ENCODE results near the gene RBM20.
A peak's percentile ranks its signal among the peaks of the same experiment; 100 is the strongest.
"Not testable (repeated sequence)": the region's sequence is repeated elsewhere in the genome, so short reads cannot be mapped to it uniquely, and the experiment has no call there.

RBM20 gene

GRCh38 chr10:110679486-110680272, 35.5 kb downstream of the RBM20 start:
- no peak for DNase-seq

DNA sequence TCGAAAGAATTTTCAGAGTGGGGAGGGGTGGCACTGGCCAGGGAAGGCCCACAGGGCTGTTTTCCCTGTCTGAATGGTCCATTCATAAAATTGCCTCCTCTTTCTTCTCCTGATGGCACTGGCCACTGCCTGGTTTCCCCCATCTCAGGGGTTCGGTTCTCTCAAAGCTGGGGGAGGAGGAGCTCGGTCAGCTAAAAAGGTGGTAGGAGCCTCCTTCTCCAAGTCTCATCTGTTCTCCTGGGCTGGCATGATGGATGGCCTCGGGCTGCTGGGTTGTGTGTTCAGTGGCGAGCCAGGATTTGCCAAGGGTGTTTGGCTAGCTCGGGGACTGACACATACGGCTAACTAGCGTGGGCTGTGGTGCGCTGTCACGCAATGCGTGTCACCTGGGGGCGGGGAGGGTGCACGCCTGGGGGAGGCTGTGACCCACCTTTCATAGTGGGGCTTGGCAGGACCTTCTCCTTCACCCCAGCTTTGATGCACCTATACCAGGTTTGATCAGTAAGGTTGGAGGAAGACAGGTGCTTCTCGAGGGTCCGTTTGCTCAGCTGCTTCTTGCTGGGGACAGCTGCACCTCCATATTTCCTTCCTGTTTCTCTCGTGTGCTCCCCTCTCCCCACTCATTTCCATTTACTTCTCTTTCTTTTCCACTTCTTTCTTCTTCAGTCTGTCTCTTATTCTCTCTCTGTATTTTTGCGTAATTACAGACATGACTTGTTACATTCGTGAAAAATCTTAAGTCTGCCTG, 36.3 kb downstream of the RBM20 start:
- no peak for DNase-seq

DNA sequence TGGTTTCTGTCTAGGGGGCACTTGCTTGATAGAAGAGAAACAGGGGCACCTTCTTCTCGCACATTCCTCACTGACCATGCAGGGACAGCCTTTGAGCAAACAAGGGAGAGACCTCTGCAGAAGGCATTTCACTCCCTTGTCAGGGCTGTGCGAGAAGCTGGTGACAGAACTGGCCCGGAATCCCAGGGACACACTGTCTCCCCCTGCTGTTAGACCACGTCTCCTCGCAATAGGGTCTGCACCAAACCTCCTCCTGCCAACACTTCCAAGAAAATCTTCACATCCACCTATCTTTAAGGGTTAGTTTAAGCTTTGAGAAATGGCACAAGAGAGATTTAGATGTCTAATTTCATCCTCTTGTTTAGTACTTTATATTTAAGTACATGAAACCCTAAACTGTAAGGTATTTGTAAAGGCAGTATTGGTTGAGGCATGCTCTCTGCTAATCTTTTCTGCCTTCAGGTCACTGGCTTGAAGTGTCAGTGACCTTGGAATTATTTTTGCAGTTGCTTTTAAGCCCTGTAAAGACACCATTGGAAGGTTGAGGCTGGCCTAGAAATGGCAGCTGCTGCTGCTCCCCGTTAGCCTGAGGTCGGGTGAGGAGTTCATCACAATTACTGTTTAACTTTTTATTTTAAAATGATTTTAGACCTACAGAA, 37.0 kb downstream of the RBM20 start:
- peak; percentile 13 to 19 for DNase-seq

DNA sequence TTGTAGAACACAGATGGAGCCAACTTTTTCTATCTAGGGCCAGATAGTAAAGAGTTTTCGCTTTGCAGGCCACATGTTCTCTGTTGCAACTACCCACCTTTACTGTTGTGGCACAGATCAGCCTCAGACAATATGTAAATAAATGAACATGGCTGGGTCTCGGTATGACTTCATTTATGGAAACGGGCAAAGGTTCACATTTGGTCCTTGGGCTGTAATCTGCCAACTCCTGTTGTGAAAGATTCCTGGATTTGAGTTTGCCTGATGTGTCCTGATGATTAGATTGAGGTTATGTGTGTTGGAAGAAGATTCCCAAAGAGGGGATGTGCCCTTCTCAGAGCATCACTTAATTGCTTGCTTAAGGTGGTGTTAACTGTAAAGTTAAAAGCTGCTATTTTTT, 38.2 kb downstream of the RBM20 start:
- no peak for DNase-seq

DNA sequence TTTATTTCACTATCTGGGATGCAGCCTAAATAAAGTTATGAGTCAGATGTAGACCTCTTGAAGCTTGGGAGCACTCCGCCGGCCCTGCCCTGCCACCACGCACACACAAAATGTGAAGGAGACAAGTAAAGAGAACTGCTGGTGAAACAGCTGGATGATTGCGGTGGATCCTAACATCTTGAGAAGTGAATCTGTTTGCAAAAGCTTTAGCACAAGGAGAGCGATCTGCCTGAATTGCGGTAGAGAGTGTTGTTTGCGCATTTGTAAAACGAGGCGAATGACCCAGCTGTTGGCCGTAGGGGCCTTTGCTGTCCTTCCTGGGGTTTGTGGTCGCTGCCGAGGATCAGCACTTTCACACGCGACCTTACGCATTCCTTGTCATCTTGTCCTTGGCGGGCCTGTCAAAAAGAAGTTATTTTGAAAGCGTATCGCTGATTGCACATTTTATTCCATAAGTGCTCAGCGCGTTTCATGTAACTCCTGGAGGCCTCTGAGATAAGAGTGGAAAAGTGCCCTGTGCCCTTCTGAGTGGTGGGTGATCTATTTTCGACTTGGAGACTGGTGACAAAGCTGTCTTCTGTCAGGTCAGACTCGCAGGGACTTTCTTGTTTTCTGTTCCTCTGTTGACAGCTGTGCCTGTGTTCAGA, 40.8 kb downstream of the RBM20 start:
- DNase-seq = no peak

- no peak for DNase-seq
Observed at GRCh38 chr10:110686047-110686446, 41.9 kb downstream of the RBM20 start.

GRCh38 chr10:110686949-110687348, 42.8 kb downstream of the RBM20 start:
- no peak for DNase-seq

DNA sequence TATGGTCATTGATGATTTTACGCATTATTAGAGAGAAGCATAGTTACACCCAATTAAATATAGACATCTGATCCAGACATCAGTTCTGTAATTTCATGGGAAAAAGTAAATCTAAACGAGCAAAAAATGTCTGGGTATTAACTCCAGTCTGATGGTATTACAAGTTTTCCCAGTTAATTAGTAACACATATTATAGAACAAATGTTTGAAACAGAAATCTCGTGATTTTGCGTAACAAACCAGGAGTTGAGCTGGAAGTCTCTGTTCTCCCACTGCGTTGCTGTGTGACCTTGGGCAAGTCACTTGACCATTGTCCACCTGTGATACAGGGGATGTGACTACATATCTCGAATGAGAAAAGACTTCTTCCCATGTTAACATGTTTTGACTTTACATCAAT, 43.3 kb downstream of the RBM20 start:
- DNase-seq = no peak

DNA sequence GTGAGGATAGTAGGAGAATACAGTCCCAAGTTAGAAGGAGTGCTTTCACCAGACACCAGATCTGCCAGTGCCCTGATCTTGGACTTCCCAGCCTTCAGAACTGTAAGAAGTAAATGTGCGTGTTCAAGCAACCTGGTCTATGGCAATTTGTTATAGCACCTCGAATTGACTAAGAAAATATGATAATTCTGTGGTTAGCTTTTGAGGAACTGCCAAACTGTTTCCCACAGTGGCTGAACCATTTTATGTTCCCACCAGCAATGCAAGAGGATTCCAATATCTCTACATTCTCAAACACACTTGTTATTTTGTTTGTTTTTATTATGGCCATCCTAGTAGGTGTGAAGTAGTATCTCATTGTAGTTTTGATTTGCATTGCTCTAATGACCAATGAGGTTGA, 47.0 kb downstream of the RBM20 start:
- DNase-seq = no peak

DNA sequence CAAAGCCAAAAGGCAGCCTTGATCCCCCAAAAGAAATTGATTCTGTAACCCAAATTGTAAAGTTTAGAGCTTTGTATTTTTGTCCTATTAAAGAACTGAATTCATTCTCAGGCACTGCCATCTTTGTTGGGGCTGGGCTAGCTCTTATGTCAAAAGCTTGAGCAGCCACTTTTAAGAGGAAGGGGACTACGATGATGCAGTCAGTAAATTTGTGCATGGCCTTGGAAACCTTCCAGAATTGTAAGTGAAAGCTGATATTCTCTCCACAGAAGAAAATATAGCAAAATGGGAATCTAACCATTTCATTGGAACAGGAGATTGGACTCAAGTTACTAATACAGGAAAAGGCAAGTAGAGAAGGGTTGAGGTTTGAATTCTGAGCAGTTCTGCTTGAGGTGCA, 50.1 kb downstream of the RBM20 start:
- no peak for DNase-seq

DNA sequence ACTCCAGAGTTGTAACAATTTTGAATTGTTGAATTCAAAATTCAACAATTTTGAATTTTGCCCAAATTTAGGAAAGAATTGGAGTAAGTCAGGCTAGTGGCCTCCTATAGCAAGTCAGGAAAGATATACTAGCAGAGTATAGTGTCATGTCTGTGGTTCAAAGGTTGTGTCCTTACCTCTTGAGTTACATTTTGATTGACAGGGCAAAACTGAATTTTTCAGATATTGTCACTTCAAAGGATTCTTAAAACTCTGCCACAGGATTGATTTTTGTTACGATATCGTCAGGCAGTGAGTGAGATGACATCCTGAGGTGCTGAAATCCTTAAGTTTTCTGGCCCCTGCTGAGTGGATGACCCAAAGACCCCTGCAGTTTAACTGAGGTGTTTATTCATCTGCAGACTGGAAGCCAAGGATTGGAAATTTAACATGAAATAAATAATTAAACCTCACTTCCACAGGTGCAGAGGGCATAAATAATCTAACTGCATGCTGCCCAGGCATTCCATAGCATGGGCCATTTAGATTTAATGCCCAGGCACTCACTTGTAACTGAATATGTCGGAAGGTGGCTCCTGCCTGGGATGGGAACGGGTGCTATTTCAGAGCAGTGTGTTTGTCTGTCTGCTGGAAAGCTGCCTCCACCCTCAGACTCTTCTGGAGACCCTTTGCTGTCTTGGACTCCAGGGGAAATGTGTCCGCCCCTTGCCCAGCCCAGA, 50.8 kb downstream of the RBM20 start:
- DNase-seq = no peak

DNA sequence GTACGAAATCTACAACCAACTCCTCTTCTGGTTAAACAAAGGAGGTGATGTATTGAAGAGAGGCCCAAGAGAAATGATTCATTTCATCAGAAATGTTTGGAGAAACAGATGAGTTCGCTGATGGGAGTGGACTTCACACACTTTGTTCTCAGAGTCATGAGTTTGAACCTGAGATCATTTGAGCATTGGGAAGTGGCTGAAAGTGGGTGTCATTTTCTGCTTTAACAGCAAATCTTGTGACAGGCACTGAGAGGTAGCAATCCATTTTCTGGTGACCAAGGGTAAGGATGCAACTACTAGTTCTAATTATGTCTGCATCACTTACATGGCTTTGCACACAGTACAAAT, 51.4 kb downstream of the RBM20 start:
- no peak for DNase-seq

DNA sequence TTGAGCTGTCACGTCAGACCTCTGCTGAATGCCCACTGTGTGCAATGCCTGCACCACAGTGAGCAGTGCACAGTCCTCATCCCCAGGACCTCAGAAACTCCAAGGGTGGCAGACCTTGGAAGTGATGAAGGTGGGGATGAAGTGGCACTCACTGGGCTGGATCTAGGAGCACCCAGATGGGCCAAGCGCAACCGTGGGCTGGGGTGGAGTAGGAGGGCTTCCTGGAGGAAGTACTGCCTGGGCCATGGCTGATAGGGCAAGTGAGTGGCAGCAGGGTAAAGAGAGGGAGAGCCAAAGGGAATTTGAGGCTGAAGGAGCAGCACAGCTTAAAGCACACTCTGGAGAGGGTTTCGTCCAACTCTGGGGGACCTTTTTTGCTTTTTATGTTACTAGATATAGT, 52.3 kb downstream of the RBM20 start:
- no peak for DNase-seq

GRCh38 chr10:110698340-110698739, 54.2 kb downstream of the RBM20 start:
- DNase-seq = no peak

DNA sequence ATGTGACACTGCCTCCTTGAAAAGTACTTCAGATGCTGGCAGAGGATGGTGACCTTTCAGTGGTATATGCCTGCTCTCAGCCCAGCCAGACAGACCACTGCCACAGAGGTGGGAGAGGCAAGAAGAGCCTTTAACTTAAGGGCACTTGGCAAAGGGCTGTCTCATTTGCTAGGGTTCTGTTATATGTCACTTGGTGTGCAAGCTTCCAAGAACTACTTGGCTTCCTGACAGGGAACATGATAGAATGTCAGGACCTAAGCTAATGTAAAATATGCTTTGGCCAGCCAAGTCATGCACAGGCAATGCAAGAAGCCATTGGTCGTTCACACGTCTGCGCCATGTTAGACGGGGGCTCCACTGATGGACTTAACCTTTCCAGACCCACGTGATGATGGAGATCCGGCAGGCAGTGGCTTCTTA, 54.7 kb downstream of the RBM20 start:
- no peak for DNase-seq

DNA sequence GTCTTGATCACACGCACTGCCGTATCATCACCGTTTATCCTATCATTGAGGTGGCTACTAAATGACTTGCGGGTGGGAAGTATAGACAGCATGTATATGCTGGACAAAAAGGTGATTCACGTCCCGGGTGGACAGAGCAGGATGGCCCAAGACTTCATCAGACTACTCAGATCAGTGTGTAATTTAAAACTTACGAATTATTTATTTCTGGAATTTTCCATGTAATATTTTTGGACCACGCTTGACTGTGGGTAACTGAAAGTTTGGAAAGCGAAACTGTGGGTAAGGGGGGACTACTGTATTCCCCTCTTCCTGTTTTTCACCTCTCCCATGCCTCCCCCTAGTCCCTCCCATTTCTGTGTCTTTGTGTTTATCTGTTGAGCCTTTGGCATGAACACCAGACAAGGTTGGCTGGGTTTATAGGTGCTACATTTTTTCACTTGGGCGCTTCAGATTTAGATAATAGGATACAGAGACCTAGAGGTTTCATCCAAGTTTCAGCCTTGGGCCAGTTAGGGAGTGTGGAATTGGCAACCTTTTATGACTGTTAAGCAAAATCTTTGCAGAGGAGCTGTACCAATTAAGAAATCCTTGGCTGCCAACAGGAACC, 55.8 kb downstream of the RBM20 start:
- DNase-seq = no peak

DNA sequence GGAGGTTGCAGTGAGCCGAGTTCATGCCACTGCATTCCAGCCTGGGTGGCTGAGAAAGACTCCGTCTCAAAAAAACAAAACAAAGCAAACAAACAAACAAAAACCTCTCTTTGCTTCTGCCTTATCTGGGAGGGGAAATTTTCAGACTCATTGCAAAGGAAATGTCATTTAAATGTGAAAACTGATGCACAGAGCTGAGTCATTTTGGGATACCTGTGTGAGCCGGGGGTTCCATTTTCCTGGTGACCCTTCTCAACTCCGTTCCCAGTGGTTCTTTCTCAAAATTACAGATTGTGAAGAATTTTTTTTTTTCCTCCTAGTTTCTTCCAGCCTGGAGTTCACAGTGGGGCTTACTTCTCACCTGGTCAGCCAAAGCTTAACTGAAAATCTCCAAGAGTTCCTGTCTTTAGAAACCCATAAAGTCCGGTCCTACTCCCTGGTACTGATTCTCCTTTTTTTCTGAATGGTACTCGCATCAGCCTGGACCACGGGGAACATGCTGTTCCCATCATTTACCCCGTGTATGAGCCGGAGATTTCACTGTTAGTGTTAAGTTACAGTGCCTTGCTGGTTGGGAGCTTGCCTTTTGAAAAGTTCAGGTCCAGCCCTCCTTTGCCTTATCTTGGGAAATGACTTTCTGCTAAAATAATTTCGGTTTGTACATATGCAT, 56.9 kb downstream of the RBM20 start:
- no peak for DNase-seq

- no peak for DNase-seq
Observed at GRCh38 chr10:110701617-110701971, 57.5 kb downstream of the RBM20 start.

DNA sequence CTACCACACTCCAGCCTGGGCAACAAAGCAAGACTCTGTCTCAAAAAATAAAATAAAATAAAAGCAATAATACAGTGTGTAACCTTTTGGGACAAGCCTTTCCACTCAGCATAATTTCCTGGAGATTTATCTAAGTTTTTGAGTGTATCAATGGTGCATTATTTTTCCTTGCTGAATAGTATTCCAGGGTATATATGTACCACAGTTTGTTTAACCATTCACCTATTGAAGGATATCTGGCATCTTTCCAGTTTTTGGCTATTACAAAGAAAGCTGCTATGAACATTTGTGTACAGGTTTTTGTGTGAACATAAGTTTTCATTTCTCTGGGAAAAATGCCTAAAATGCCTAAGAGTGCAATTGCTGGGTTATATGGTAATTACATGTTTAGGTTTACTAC, 59.9 kb downstream of the RBM20 start:
- DNase-seq = no peak

GRCh38 chr10:110704906-110705476, 60.9 kb downstream of the RBM20 start:
- DNase-seq = no peak

DNA sequence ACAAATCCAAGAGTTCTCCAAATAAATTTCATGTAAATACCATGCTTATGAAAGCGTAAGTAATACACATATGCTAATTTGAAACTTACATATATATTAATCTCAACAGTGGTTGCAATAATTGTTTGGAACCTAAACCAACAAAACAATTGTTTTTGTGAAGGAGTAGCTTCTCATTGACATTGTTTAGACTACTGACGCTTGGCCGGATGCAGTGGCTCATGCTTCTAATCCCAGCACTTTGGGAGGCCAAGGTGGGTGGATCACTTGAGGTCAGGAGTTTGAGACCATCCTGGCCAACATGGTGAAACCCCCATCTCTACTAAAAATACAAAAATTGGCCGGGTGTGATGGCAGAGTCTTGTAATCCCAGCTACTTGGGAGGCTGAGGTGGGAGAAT, 61.5 kb downstream of the RBM20 start:
- not testable (repeated sequence) for DNase-seq

- DNase-seq = no peak
Observed at GRCh38 chr10:110706690-110707098, 62.6 kb downstream of the RBM20 start.

All from stimulated activated CD4-positive, alpha-beta T cell treated with anti-CD3 and anti-CD28 coated beads, Interleukin-2, amount 100 ng/mL, for 48 hours (primary cell).